T-cell (primary cell): ENCODE results near the gene IL22RA2. TPM values are rescaled to one million over a fixed set of nuclear protein-coding genes. Genes with fewer than 3 reads are reported as not detected.

ENCODE experiments used
- ATAC-seq, 4 experiments: fragments of 200-7000 bp in 3 of 4; fragments of 150-1000 bp in 1 of 4; cut with Tn5 transposase; replicated peaks in 1 of 4; 1 replicate in 3 of 4; 2 replicates in 1 of 4; pipeline ENCODE4 v1.10.0; 2021; ENCODE audit warnings: moderate library complexity in 3 of 4, mild to moderate bottlenecking in 2 of 4, moderate number of reproducible peaks in 1 of 4
- CTCF ChIA-PET, 2 donors: fragments of 300-600 bp; sonication (Branson Sonifier 250); formaldehyde crosslinking; loops; one replicate each; lab custom pipeline; 2022; ENCODE audit warnings: antibody characterized with exemption in 2 of 2; lab: Charles Lee
- POLR2A ChIA-PET, 2 donors: fragments of 300-600 bp; sonication (Branson Sonifier 250); formaldehyde crosslinking; loops; one replicate each; lab custom pipeline; 2022; ENCODE audit warnings: antibody characterized with exemption in 2 of 2; lab: Charles Lee
- DNase-seq, 35 experiments: peaks; one replicate each; pipeline versions ENCODE4 v3.0.0 to v3.0.0-alpha.2; 2013 to 2023
- H3K27ac ChIP-seq: one replicate; pipeline ENCODE4 v1.5.1; 2013; ENCODE audit warnings: low read length
- H3K27me3 ChIP-seq, 2 experiments: replicated peaks in 1 of 2; 1 replicate in 1 of 2; 2 replicates in 1 of 2; pipeline versions ENCODE4 v1.6.1 to v1.7.0; 2013; ENCODE audit warnings: low read length in 1 of 2, mixed read lengths in 1 of 2; ENCODE audit not compliant: control insufficient read depth in 2 of 2, insufficient read depth in 2 of 2; ENCODE audit errors: extremely low read depth in 1 of 2
- H3K36me3 ChIP-seq, 2 donors: 1 replicate in 1 of 2; 2 replicates in 1 of 2; pipeline versions ENCODE4 v1.6.1 to v1.7.0; 2013; ENCODE audit warnings: low read length in 1 of 2; ENCODE audit not compliant: control insufficient read depth in 2 of 2, insufficient read depth in 1 of 2; ENCODE audit errors: extremely low read depth in 1 of 2
- H3K4me1 ChIP-seq, 2 experiments: 1 replicate in 1 of 2; 2 replicates in 1 of 2; pipeline versions ENCODE4 v1.6.1 to v1.7.0; 2013; ENCODE audit warnings: low read length in 2 of 2, mixed read lengths in 1 of 2; ENCODE audit not compliant: insufficient read depth in 2 of 2, control insufficient read depth in 1 of 2; ENCODE audit errors: extremely low read depth in 1 of 2
- H3K4me3 ChIP-seq, 2 donors: 1 replicate in 1 of 2; 2 replicates in 1 of 2; pipeline versions ENCODE4 v1.5.1 to v1.7.0; 2013; ENCODE audit warnings: mild to moderate bottlenecking in 2 of 2, low read length in 1 of 2, moderate library complexity in 1 of 2; ENCODE audit not compliant: control insufficient read depth in 1 of 2; ENCODE audit errors: extremely low read depth in 1 of 2
- H3K9me3 ChIP-seq: 2 replicates; pipeline ENCODE4 v1.7.0; 2013
- H3K27ac Mint-ChIP-seq, 2 donors: one replicate each; pipeline ENCODE4 v1.8.0; 2020 to 2021; ENCODE audit warnings: mild to moderate bottlenecking in 2 of 2, mixed read lengths in 2 of 2
- H3K27me3 Mint-ChIP-seq, 2 donors: one replicate each; pipeline ENCODE4 v1.8.0; 2021 to 2022; ENCODE audit warnings: mixed read lengths in 2 of 2
- H3K36me3 Mint-ChIP-seq: one replicate; pipeline ENCODE4 v1.8.0; 2021; ENCODE audit warnings: mixed read lengths
- H3K4me1 Mint-ChIP-seq, 3 donors: one replicate each; pipeline ENCODE4 v1.8.0; 2020 to 2022; ENCODE audit warnings: mixed read lengths in 3 of 3, mild to moderate bottlenecking in 1 of 3
- H3K4me3 Mint-ChIP-seq, 3 donors: one replicate each; pipeline ENCODE4 v1.8.0; 2020 to 2022; ENCODE audit warnings: mild to moderate bottlenecking in 3 of 3, mixed read lengths in 3 of 3, moderate library complexity in 3 of 3
- H3K9me3 Mint-ChIP-seq, 3 donors: one replicate each; pipeline ENCODE4 v1.8.0; 2020 to 2022; ENCODE audit warnings: mixed read lengths in 3 of 3
- WGBS: methylation state at CpG from one replicate; pipeline ENCODE4 v1.1.5; 2013; ENCODE audit warnings: missing lambda C conversion rate; ENCODE audit not compliant: insufficient coverage; 5-methylcytosine and 5-hydroxymethylcytosine counted together
- total RNA-seq, 35 experiments: library from RNA in 6 of 35; stranded (reverse) in 6 of 35; fragments of 120-200 nt in 1 of 35; gene quantifications; one replicate each; pipeline versions ENCODE4 v1.2.1 to v1.2.4 and lab custom pipeline; 2013 to 2026

The IL22RA2 gene
- total RNA-seq, 5 donors from 2014 or later (not counting 1 experiment from before 2014, with no cell fraction given), result not detected

GRCh38 chr6:137095651-137096238, 77.7 kb downstream of the IL22RA2 start:
- Mint-ChIP-seq H3K36me3 (no peaks in the 10 kb centered on the region), H3K27me3 (peaks cover 0 to 5% of the 10 kb centered on the region in 2 donors), H3K27ac (peak overlapping the region in 1 of 2 donors; percentile 78), H3K4me1 (peaks cover 0 to 33% (median 17%) of the 10 kb centered on the region in 3 donors), H3K9me3 (no peaks in the 10 kb centered on the region), H3K4me3 (no peak overlapping the region)
- Histone ChIP-seq H3K9me3 (no peaks in the 10 kb centered on the region), H3K4me1 (peaks cover 0 to 8% of the 10 kb centered on the region in 2 experiments), H3K27ac (no peak overlapping the region), H3K27me3 (no peaks in the 10 kb centered on the region), H3K36me3 (no peaks in the 10 kb centered on the region), H3K4me3 (no peak overlapping the region)
- ATAC-seq, result no peak
- ChIA-PET CTCF (interaction anchor here (1.3 to 6.1 kb wide), 4 partner anchors 10 to 219 kb away, joined by 3 to 64 read pairs (median 12); no protein-coding TSS in a partner anchor), POLR2A (interaction anchor here in 1 of 2 donors (0.5 to 0.6 kb wide), 3 partner anchors 546 to 1276 kb away, joined by 3 read pairs; no protein-coding TSS in a partner anchor)
- peak in 2 of 35 experiments; percentile 11 to 12 for DNase-seq

- Mint-ChIP-seq H3K4me3 (no peak overlapping the region), H3K9me3 (no peaks in the 10 kb centered on the region), H3K27me3 (peaks cover 0 to 10% of the 10 kb centered on the region in 2 donors), H3K4me1 (peaks cover 0 to 32% (median 17%) of the 10 kb centered on the region in 3 donors), H3K36me3 (no peaks in the 10 kb centered on the region), H3K27ac (no peak overlapping the region)
- POLR2A ChIA-PET, result no interaction called here
- DNase-seq (no peak), ATAC-seq (no peak)
- CTCF ChIA-PET, result interaction anchor here (0.9 to 6.1 kb wide), 10 partner anchors 8 to 908 kb away, joined by 3 to 64 read pairs (median 4); no protein-coding TSS in a partner anchor
- WGBS, result 94% methylated on average over 6 of the region's 10 CpGs
- Histone ChIP-seq H3K4me3 (no peak overlapping the region), H3K27ac (no peak overlapping the region), H3K27me3 (no peaks in the 10 kb centered on the region), H3K9me3 (no peaks in the 10 kb centered on the region), H3K4me1 (peaks cover 0 to 8% of the 10 kb centered on the region in 2 experiments), H3K36me3 (no peaks in the 10 kb centered on the region)
These were observed 78.4 kb downstream of the IL22RA2 start for GRCh38 chr6:137095093-137095492.

GRCh38 chr6:137094411-137095008, 78.9 kb downstream of the IL22RA2 start:
- no peak overlapping the region for H3K4me3 ChIP-seq
- ATAC-seq, result peak; percentile 57 to 67 (median 64)

More at GRCh38 chr6:137094411-137095008, 78.9 kb downstream of the IL22RA2 start:
- no peaks in the 10 kb centered on the region for H3K36me3 ChIP-seq
- peaks cover 0 to 10% of the 10 kb centered on the region in 2 donors for H3K27me3 Mint-ChIP-seq
- H3K27ac Mint-ChIP-seq, result no peak overlapping the region
- peaks cover 0 to 8% of the 10 kb centered on the region in 2 experiments for H3K4me1 ChIP-seq
- ChIA-PET CTCF (interaction anchor here (0.5 to 6.1 kb wide), 27 partner anchors 8 to 912 kb away, joined by 3 to 64 read pairs (median 4); no protein-coding TSS in a partner anchor), POLR2A (interaction anchor here in 1 of 2 donors (0.6 kb wide), 1 partner anchor 43 kb away, joined by 4 read pairs; no protein-coding TSS in a partner anchor)
- no peak overlapping the region for H3K4me3 Mint-ChIP-seq
- H3K4me1 Mint-ChIP-seq, result peaks cover 0 to 26% (median 17%) of the 10 kb centered on the region in 3 donors
- peaks cover 0 to 3% of the 10 kb centered on the region in 2 experiments for H3K27me3 ChIP-seq
- H3K36me3 Mint-ChIP-seq, result no peaks in the 10 kb centered on the region
- no peaks in the 10 kb centered on the region for H3K9me3 Mint-ChIP-seq
- peak in 33 of 35 experiments; percentile 15 to 79 (median 42) for DNase-seq
- no peak overlapping the region for H3K27ac ChIP-seq
- no peaks in the 10 kb centered on the region for H3K9me3 ChIP-seq
- 60% methylated on average over 1 of the region's 5 CpGs for WGBS

Other genes with a start within 250 kb of the IL22RA2 start
- under 1 TPM in 1 of 5 donors, not detected in 4; 0.07 TPM for gene IL20RA, start 128.7 kb downstream of the IL22RA2 start, total RNA-seq
- gene IFNGR1, start 45.7 kb upstream of the IL22RA2 start, total RNA-seq, result 10 to 100 TPM; 23.6 to 42.4 (median 28.5) TPM